NCI-H524 treated with DMSO at 0.1 percent for 48 hours (cell line): ENCODE results near the gene CDC42BPA.

Experiments
- DNase-seq: peaks from one replicate; lab custom pipeline; 2025; lab: John Stamatoyannopoulos, UW

CDC42BPA gene

DNA sequence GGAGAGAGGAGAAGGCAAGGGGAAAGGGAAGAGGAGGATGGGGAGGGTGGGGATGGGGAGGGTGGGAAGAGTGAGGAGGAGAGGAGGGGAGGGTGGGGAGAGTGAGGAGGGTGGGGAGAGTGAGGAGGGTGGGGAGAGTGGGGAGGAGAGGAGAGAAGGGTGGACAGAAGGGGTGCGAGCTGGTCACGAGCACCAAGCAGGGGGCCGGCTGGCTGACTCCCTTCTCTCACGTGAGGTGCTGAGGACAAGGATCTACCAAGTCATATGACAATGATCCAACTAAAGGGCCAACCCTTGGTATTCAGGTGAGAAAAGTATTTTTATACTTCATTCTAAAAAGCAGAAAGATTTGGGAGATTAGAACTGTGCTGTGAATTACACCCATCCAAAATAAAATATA is 326.4 kb downstream of the CDC42BPA start:
- no peak for DNase-seq

GRCh38 chr1:226990133-226990716 is 328.1 kb downstream of the CDC42BPA start:
- no peak for DNase-seq

- DNase-seq, result no peak
Measured at GRCh38 chr1:226989085-226989920, 329.0 kb downstream of the CDC42BPA start.

GRCh38 chr1:226988334-226988666 is 330.0 kb downstream of the CDC42BPA start:
- DNase-seq, result no peak

- no peak for DNase-seq
Measured at GRCh38 chr1:226987623-226988333, 330.5 kb downstream of the CDC42BPA start.

GRCh38 chr1:226987179-226987536 is 331.1 kb downstream of the CDC42BPA start:
- no peak for DNase-seq

- no peak for DNase-seq
Measured at GRCh38 chr1:226986496-226987178, 331.7 kb downstream of the CDC42BPA start.

- no peak for DNase-seq
Measured at GRCh38 chr1:226985839-226986463, 332.3 kb downstream of the CDC42BPA start.

GRCh38 chr1:226985239-226985838 is 333.0 kb downstream of the CDC42BPA start:
- DNase-seq, result no peak

DNA sequence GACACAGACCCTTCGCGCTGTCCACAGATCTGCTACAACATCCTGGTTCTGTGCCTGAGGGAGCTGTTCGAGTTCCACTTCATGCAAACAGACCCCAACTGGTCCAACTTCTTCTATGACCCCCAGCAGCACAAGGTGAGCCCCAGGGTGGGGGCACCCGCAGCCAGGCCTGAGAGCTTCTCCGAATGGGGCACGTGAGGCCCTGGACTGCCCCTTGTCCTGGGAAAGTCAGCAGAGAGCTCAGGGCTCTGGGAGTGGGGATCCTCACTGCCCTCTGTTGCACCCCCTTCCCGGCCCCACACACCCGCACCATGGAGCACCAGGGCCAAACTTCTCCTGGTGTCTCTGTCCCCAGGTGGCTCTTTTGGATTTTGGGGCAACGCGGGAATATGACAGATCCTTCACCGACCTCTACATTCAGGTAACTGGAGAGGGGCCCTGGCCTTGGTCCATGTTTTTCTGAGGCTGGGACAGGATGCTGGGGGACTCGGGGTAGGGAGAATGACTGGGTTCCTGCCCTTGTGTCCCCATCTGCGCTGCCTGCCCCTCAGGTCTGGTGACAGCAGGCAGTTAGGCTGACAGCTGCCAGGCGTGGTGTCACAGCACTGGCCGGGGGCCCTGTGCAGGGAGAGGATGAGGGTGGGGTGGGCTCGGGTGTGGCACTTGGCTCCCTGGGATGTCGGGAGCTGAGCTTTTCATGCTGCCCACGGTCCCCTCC is 333.6 kb downstream of the CDC42BPA start:
- DNase-seq, result no peak

- no peak for DNase-seq
Measured at GRCh38 chr1:226983992-226984364, 334.3 kb downstream of the CDC42BPA start.

- DNase-seq, result no peak
Measured at GRCh38 chr1:226983247-226983991, 334.9 kb downstream of the CDC42BPA start.

DNA sequence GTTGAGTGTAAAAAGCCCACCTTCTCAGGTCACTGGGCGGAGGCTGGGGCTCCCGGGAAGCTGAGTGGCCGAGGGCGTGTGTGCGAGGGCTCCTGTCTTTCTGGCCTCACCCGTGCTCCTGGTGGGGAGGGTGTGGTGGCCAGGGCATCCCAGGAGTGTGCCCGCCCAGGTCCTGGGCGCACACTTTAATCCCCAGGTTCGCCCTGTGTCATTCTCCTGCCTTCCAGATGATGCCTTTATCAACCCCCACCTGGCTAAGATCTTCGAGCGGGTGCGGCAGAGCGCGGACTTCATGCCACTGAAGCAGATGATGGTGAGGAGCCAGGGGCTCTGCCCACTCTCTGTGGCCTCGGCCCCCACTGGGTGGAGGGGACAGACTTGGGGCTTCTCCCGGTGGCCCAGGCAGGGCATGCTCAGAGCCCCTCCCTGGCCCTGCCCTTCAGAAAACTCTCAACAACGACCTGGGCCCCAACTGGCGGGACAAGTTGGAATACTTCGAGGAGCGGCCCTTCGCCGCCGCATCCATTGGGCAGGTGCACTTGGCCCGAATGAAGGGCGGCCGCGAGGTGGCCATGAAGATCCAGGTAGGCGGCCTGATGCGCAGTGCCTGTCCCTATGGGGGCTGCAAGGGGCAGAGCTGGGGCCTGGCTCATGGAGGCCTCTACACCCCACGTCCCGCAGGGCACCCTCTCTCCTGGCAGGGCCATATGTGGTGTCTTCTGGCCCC is 335.7 kb downstream of the CDC42BPA start:
- no peak for DNase-seq

DNA sequence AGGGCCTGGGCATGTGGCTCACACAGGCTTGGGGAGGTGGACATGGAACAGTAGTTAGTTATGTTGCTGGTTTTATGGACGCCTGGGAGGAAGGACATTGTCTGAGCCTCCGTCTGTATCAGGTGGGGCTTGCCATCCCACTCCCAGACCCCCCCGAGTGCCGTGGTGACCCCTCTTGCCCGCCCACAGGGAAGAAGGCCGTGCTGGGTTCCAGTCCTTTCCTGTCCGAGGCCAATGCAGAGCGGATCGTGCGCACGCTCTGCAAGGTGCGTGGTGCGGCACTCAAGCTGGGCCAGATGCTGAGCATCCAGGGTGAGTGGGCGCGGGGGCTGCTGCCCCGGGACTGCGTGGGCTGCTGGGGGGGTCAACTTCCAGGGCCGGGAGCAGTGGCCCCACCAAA is 336.5 kb downstream of the CDC42BPA start:
- DNase-seq, result no peak

DNA sequence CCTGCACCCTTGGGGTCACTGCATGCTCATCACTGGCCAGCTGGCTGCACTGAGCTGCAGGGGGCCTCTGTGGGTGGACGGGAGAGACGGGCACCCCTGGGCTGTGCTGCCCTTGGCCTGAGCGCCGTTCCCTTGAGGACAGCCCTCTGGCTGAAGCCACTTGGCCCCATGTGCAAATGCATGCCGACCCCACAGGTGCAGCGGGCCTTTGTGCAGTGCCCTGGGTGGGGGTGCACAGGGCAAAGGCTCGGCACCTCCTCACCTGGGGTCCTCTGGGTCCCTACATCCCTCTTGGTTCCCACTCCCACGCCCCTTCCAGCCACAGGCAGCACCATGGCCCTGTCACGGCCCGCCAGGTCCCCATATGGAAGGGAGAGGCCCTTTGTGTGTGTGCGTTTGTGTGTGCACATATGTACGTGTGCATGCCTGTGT is 336.9 kb downstream of the CDC42BPA start:
- DNase-seq, result no peak

GRCh38 chr1:226980565-226981385 is 337.5 kb downstream of the CDC42BPA start:
- no peak for DNase-seq

GRCh38 chr1:226980122-226980560 is 338.2 kb downstream of the CDC42BPA start:
- DNase-seq, result no peak

GRCh38 chr1:226979517-226980121 is 338.7 kb downstream of the CDC42BPA start:
- no peak for DNase-seq
